Measurements from ENCODE around the gene CASKIN2. TPM values are rescaled to one million over a fixed set of nuclear protein-coding genes. Genes with fewer than 3 reads are reported as not detected.

The CASKIN2 gene
- total RNA-seq, 4 donors from 2014 or later: 9.5 to 12.2 (median 10.4) TPM

GRCh38 chr17:75551266-75551665, 35.9 kb upstream of the CASKIN2 start:
- Histone ChIP-seq H3K27ac (peak overlapping the region in 1 of 4 donors; percentile 96), H3K36me3 (peaks cover 0 to 27% (median 0%) of the 10 kb centered on the region in 3 donors), H3K9me3 (no peaks in the 10 kb centered on the region), H3K27me3 (no peaks in the 10 kb centered on the region), H3K4me1 (peaks cover 8 to 50% (median 13%) of the 10 kb centered on the region in 3 donors), H3K4me3 (no peak overlapping the region)
- TF ChIP-seq CTCF (IDR thresholded peaks at IDR 0.05): no peak
- DNase-seq: no peak
- WGBS, 2 donors: 75 to 81% methylated on average over 4 to 7 of the region's 7 CpGs
- intact Hi-C loops (cut with DNase I): no loop called here

- H3K27me3 ChIP-seq: no peaks in the 10 kb centered on the region
- H3K36me3 ChIP-seq: peaks cover 0 to 18% (median 0%) of the 10 kb centered on the region in 3 donors
- no peak for TF ChIP-seq POLR2A (IDR thresholded peaks at IDR 0.05)
- no peak for TF ChIP-seq CTCF (IDR thresholded peaks at IDR 0.05)
- WGBS, 2 donors: 33% methylated on average over 3 of the region's 4 CpGs; no CpG with 5 or more reads in 1 of the 2 donors
- intact Hi-C loops (cut with DNase I): no loop called here
- peak overlapping the region; percentile 92 to 96 (median 95) for H3K27ac ChIP-seq
- peaks cover 8 to 54% (median 13%) of the 10 kb centered on the region in 3 donors for H3K4me1 ChIP-seq
- no peaks in the 10 kb centered on the region for H3K9me3 ChIP-seq
- no peak for DNase-seq
- peak overlapping the region in 1 of 4 donors; percentile 4 for H3K4me3 ChIP-seq
These were observed 34.8 kb upstream of the CASKIN2 start for GRCh38 chr17:75550139-75550465.

GRCh38 chr17:75549246-75550138, 34.2 kb upstream of the CASKIN2 start:
- Histone ChIP-seq H3K4me1 (peaks cover 8 to 54% (median 13%) of the 10 kb centered on the region in 3 donors), H3K9me3 (no peaks in the 10 kb centered on the region), H3K4me3 (peak overlapping the region in 3 of 4 donors; percentile 4 to 44 (median 9)), H3K27me3 (no peaks in the 10 kb centered on the region), H3K27ac (peak overlapping the region; percentile 92 to 96 (median 95)), H3K36me3 (peaks cover 0 to 19% (median 0%) of the 10 kb centered on the region in 3 donors)
- no peak for DNase-seq
- peak in 1 of 6 experiments; percentile 7 for TF ChIP-seq CTCF (IDR thresholded peaks at IDR 0.05)
- peak in 1 of 4 donors; percentile 53 for TF ChIP-seq POLR2A (IDR thresholded peaks at IDR 0.05)
- 24 to 39% methylated on average over 4 to 10 of the region's 22 CpGs for WGBS, 2 donors
- intact Hi-C loops (cut with DNase I): loop anchor here (10.0 kb wide), 1 partner anchor 75 kb away; no protein-coding TSS in a partner anchor

GRCh38 chr17:75548813-75549212, 33.5 kb upstream of the CASKIN2 start:
- peaks cover 0 to 25% (median 0%) of the 10 kb centered on the region in 3 donors for H3K36me3 ChIP-seq
- intact Hi-C loops (cut with DNase I): loop anchor here (10.0 kb wide), 1 partner anchor 74 kb away; no protein-coding TSS in a partner anchor
- WGBS, 2 donors: 33 to 66% methylated on average over 1 to 3 of the region's 5 CpGs
- peak overlapping the region; percentile 92 to 96 (median 95) for H3K27ac ChIP-seq
- H3K27me3 ChIP-seq: no peaks in the 10 kb centered on the region
- DNase-seq: no peak
- peaks cover 8 to 54% (median 13%) of the 10 kb centered on the region in 3 donors for H3K4me1 ChIP-seq
- no peak overlapping the region for H3K4me3 ChIP-seq
- H3K9me3 ChIP-seq: no peaks in the 10 kb centered on the region
- no peak for TF ChIP-seq CTCF (IDR thresholded peaks at IDR 0.05)

- H3K4me1 ChIP-seq: peaks cover 8 to 54% (median 13%) of the 10 kb centered on the region in 3 donors
- DNase-seq: no peak
- TF ChIP-seq POLR2A (IDR thresholded peaks at IDR 0.05) (no peak), CTCF (IDR thresholded peaks at IDR 0.05) (no peak)
- no peak overlapping the region for H3K4me3 ChIP-seq
- peak overlapping the region; percentile 34 to 66 (median 53) for H3K27ac ChIP-seq
- WGBS, 2 donors: 48 to 52% methylated on average over 5 of the region's 9 CpGs
- intact Hi-C loops (cut with DNase I): loop anchor here (10.0 kb wide), 1 partner anchor 72 kb away; no protein-coding TSS in a partner anchor
- H3K36me3 ChIP-seq: peaks cover 0 to 24% (median 0%) of the 10 kb centered on the region in 3 donors
- no peaks in the 10 kb centered on the region for H3K27me3 ChIP-seq
- no peaks in the 10 kb centered on the region for H3K9me3 ChIP-seq
These were observed 31.8 kb upstream of the CASKIN2 start for GRCh38 chr17:75547091-75547490.

Measured in esophagus squamous epithelium (tissue), 5 donors.